GM19351 (cell line): ENCODE measurements around the gene NPHS2.
"Not testable (repeated sequence)": the region's sequence is repeated elsewhere in the genome, so short reads cannot be mapped to it uniquely, and the experiment has no call there.

Experiments used
- ATAC-seq: cut with Tn5 transposase; IDR thresholded peaks from one replicate; pipeline ENCODE4 v1.9.1; 2021; ENCODE audit warnings: mild to moderate bottlenecking, moderate library complexity; ENCODE audit not compliant: unreplicated experiment

NPHS2 gene

GRCh38 chr1:179548666-179549367, 26.9 kb downstream of the NPHS2 start:
- ATAC-seq, result no peak

- no peak for ATAC-seq
Observed at GRCh38 chr1:179547021-179547535, 28.7 kb downstream of the NPHS2 start.

GRCh38 chr1:179545321-179545720, 30.4 kb downstream of the NPHS2 start:
- ATAC-seq, result no peak

GRCh38 chr1:179541774-179542173, 34.0 kb downstream of the NPHS2 start:
- no peak for ATAC-seq

- ATAC-seq, result no peak
Observed at GRCh38 chr1:179530352-179530751, 45.4 kb downstream of the NPHS2 start.

GRCh38 chr1:179529482-179530195, 46.1 kb downstream of the NPHS2 start:
- no peak for ATAC-seq

GRCh38 chr1:179518544-179518943, 57.2 kb downstream of the NPHS2 start:
- ATAC-seq, result not testable (repeated sequence)

- no peak for ATAC-seq
Observed at GRCh38 chr1:179516976-179517705, 58.6 kb downstream of the NPHS2 start.

GRCh38 chr1:179510038-179510437, 65.7 kb downstream of the NPHS2 start:
- ATAC-seq, result peak; percentile 97

- no peak for ATAC-seq
Observed at GRCh38 chr1:179509384-179509783, 66.4 kb downstream of the NPHS2 start.

- no peak for ATAC-seq
Observed at GRCh38 chr1:179506199-179506598, 69.5 kb downstream of the NPHS2 start.
